ENCODE measurements around the gene LRRC39. TPM values are rescaled to one million over a fixed set of nuclear protein-coding genes. Genes with fewer than 3 reads are reported as not detected.

LRRC39 gene
- total RNA-seq, 2 donors from 2014 or later: 0.37 TPM; not detected in 1

DNA sequence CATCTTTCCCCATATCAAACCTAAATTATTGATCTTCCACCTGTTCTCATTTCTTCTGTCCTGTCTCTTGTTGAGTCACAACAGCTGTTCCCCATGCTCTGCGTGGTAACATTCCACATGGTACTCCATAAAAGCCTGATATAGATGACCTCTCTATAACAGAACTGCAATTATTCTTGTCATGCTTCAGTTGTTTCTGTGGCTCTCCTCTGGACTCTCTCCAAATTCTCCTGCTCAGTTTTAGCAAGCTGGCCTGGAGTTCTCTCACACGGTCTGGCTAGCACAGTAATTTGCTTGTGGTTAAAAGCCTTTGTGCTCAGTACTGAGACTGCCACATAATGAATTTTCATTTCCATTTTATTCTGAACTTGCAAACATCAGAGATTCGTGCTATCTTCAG, 10.6 kb upstream of the LRRC39 start:
- no peaks in the 10 kb centered on the region for H3K9me3 ChIP-seq
- no peak for DNase-seq
- no peaks in the 10 kb centered on the region for H3K36me3 ChIP-seq
- intact Hi-C loops (cut with DNase I): no loop called here
- TF ChIP-seq, protein P1, sequence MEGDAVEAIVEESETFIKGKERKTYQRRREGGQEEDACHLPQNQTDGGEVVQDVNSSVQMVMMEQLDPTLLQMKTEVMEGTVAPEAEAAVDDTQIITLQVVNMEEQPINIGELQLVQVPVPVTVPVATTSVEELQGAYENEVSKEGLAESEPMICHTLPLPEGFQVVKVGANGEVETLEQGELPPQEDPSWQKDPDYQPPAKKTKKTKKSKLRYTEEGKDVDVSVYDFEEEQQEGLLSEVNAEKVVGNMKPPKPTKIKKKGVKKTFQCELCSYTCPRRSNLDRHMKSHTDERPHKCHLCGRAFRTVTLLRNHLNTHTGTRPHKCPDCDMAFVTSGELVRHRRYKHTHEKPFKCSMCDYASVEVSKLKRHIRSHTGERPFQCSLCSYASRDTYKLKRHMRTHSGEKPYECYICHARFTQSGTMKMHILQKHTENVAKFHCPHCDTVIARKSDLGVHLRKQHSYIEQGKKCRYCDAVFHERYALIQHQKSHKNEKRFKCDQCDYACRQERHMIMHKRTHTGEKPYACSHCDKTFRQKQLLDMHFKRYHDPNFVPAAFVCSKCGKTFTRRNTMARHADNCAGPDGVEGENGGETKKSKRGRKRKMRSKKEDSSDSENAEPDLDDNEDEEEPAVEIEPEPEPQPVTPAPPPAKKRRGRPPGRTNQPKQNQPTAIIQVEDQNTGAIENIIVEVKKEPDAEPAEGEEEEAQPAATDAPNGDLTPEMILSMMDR (IDR thresholded peaks at IDR 0.05): no peak
- no peaks in the 10 kb centered on the region for H3K4me1 ChIP-seq
- no peak overlapping the region for H3K4me3 ChIP-seq
- H3K27ac ChIP-seq: no peak overlapping the region
- H3K27me3 ChIP-seq: no peaks in the 10 kb centered on the region
- H3K9ac ChIP-seq (ENCODE audit: low read depth in 2 of 2, low read length in 2 of 2): no peak overlapping the region

DNA sequence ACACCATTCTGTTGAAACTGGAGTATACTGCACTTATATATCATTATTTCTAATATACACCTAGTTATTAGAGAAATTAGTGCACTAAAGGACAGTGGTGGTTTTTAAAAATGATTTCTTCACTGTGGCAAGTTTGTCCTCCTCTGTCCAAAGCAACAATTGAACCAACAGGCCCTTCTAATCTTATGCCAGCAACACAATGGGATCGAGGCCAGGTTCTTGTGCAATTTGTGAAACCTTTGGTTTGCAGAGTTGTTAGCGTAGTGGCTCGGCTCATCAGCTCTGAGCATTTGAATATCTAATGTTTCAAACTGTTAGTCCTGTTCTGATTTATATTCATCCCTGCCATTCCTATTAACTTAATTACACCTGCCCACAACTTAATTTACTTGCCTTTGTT, 9.9 kb upstream of the LRRC39 start:
- no peaks in the 10 kb centered on the region for H3K9me3 ChIP-seq
- intact Hi-C loops (cut with DNase I): no loop called here
- H3K27ac ChIP-seq: no peak overlapping the region
- no peaks in the 10 kb centered on the region for H3K36me3 ChIP-seq
- peak; percentile 20 for DNase-seq
- H3K9ac ChIP-seq (ENCODE audit: low read depth in 2 of 2, low read length in 2 of 2): no peak overlapping the region
- TF ChIP-seq, protein P1 (IDR thresholded peaks at IDR 0.05): no peak
- no peaks in the 10 kb centered on the region for H3K27me3 ChIP-seq
- no peaks in the 10 kb centered on the region for H3K4me1 ChIP-seq
- no peak overlapping the region for H3K4me3 ChIP-seq

DNA sequence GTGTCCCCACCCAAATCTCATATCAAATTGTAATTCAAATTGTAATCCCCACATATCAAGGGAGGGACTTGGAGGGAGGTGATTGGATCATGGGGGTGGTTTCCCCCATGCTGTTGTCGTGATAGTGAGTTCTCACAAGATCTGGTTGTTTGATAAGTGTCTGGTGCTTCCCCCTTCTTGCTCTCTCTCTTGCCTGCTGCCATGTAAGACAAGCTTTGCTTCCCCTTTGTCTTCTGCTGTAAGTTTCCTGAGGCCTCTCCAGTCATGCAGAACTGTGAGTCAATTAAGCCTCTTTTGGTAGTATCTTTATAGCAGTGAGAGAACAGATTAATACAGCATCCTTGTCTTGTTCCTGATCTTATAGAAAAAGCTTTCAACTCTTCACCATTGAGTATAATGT, 6.5 kb upstream of the LRRC39 start:
- TF ChIP-seq, protein P1 (IDR thresholded peaks at IDR 0.05): no peak
- no peak overlapping the region for H3K27ac ChIP-seq
- DNase-seq: no peak
- intact Hi-C loops (cut with DNase I): no loop called here
- H3K4me1 ChIP-seq: no peaks in the 10 kb centered on the region
- H3K4me3 ChIP-seq: no peak overlapping the region
- no peaks in the 10 kb centered on the region for H3K27me3 ChIP-seq
- H3K9ac ChIP-seq (ENCODE audit: low read depth in 2 of 2, low read length in 2 of 2): no peak overlapping the region
- H3K36me3 ChIP-seq: no peaks in the 10 kb centered on the region
- H3K9me3 ChIP-seq: no peaks in the 10 kb centered on the region

DNA sequence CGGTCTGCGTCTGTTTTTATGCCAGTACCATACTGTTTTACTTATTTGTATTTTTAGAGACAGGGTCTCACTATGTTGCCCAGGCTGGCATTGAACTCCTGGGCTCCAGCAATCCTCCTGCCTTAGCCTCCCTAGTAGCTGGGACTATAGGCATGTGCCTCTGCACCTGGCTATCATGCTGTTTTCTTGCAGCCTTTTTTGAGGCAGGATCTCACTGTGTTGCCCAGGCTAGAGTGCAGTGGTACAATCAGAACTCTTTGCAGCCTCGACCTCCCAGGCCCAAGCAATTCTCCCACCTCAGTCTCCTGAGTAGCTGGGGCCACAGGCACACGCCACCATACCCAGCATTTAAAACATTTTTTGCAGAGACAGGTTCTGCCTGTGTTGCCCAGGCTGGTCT, 5.3 kb upstream of the LRRC39 start:
- TF ChIP-seq, protein P1 (IDR thresholded peaks at IDR 0.05): no peak
- no peak overlapping the region for H3K4me3 ChIP-seq
- intact Hi-C loops (cut with DNase I): no loop called here

DNA sequence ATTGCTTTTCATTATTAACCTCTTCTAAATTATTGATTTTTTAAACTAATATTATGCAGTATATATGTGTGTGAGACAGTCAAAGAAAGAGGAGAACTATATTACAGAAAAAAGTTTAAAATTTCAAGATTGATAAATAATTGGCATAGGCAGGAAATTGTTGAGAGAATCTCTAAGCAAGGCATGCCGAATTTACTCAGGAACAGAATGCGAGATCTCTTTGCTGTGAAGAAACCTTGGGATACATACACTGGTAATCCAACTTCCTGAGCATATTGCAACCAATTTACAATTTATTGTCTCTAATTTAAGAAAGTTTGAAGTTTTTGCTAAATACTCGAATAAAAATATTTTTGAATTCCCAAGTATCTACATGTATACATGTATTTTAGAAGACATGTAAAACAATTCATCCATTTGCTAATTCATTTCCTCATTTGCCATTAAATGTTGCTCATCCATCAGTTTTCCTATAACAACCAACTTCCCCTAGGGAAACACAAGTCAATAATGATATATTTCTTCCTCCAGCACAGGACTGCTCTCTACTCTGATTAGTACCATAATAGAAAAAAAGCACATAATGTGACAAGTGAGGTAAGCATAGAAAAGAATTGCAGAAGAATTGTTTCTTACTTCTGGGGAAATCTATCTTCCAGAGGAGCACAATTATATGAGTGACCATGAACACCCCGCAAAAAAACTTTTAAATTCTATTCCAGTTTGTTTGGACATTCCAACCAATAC, 588 bp downstream of the LRRC39 start:
- no peaks in the 10 kb centered on the region for H3K4me1 ChIP-seq
- intact Hi-C loops (cut with DNase I): loop anchor here (5.0 kb wide), 1 partner anchor 50 kb away; no protein-coding TSS in a partner anchor
- H3K36me3 ChIP-seq: no peaks in the 10 kb centered on the region
- H3K4me3 ChIP-seq: no peak overlapping the region
- TF ChIP-seq, protein P1 (IDR thresholded peaks at IDR 0.05): no peak
- H3K27ac ChIP-seq: no peak overlapping the region
- H3K9ac ChIP-seq (ENCODE audit: low read depth in 2 of 2, low read length in 2 of 2): no peak overlapping the region
- no peaks in the 10 kb centered on the region for H3K9me3 ChIP-seq
- DNase-seq: no peak
- H3K27me3 ChIP-seq: no peaks in the 10 kb centered on the region

More for the DNA sequence above, 5.3 kb upstream of the LRRC39 start:
- Histone ChIP-seq H3K9ac (ENCODE audit: low read depth in 2 of 2, low read length in 2 of 2) (no peak overlapping the region), H3K27me3 (no peaks in the 10 kb centered on the region), H3K36me3 (no peaks in the 10 kb centered on the region), H3K27ac (no peak overlapping the region), H3K9me3 (no peaks in the 10 kb centered on the region), H3K4me1 (no peaks in the 10 kb centered on the region)
- DNase-seq: no peak

Data from colonic mucosa (tissue), 4 donors.